ENCODE results near the gene SMAD2. TPM values are rescaled to one million over a fixed set of nuclear protein-coding genes. Genes with fewer than 3 reads are reported as not detected.

The SMAD2 gene
- total and polyA plus RNA-seq, 4 experiments from 2014 or later = 88.5 to 131 (median 109) TPM

DNA sequence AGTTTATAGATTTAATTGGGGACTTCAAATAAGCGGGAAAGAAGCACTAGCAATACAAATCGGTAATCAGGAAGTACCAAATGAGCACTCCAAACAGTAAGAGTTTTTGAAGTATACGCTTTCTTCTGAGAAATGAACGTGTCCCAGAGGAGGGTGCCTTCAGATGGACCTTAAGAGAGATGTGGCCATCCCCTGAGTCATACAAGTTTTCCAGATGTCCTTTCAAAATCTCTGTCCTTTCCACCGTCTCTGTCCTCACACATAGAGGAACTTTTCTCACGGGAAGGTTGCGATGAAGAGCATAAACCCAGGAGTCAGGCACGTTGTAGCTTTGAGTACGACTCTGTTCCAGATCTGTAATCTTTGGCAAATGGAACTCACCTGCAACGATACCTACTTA is 1.7 kb upstream of the SMAD2 start:
- H3K27me3 ChIP-seq (ENCODE audit: insufficient read depth, low read length) = no peaks in the 10 kb centered on the region
- H3K27ac ChIP-seq (ENCODE audit: low read depth, low read length) = peak overlapping the region; percentile 82
- H3K4me1 ChIP-seq (ENCODE audit: insufficient read depth, low read length) = peaks cover 38% of the 10 kb centered on the region
- no peaks in the 10 kb centered on the region for H3K9me3 Mint-ChIP-seq
- peak overlapping the region; percentile 78 to 94 (median 87) for H3K4me3 Mint-ChIP-seq
- peaks cover 0 to 5% of the 10 kb centered on the region in 2 donors for H3K36me3 Mint-ChIP-seq
- peaks cover 31 to 41% (median 33%) of the 10 kb centered on the region in 4 donors for H3K4me1 Mint-ChIP-seq
- ChIA-PET CTCF (ENCODE audit: partially characterized antibody) (no interaction called here), POLR2A (ENCODE audit: partially characterized antibody) (interaction anchor here (0.6 kb wide), 1 partner anchor 45 kb away, joined by 3 read pairs; no protein-coding TSS in a partner anchor)
- no peaks in the 10 kb centered on the region for H3K27me3 Mint-ChIP-seq
- peak overlapping the region; percentile 84 to 97 (median 93) for H3K27ac Mint-ChIP-seq
- DNase-seq = no peak
- no peaks in the 10 kb centered on the region for H3K9me3 ChIP-seq (ENCODE audit: control insufficient read depth in 1 of 2, low read length in 2 of 2)
- H3K36me3 ChIP-seq (ENCODE audit: insufficient read depth, low read length) = no peaks in the 10 kb centered on the region
- intact Hi-C loops (cut with micrococcal nuclease) = loop anchor here (5.0 to 10.0 kb wide), 3 partner anchors 777 to 1835 kb away; partner anchors contain the start of genes ATP5F1A, HDHD2, KATNAL2 and PIAS2
- no peak overlapping the region for H3K4me3 ChIP-seq (ENCODE audit: low read length in 2 of 2)

DNA sequence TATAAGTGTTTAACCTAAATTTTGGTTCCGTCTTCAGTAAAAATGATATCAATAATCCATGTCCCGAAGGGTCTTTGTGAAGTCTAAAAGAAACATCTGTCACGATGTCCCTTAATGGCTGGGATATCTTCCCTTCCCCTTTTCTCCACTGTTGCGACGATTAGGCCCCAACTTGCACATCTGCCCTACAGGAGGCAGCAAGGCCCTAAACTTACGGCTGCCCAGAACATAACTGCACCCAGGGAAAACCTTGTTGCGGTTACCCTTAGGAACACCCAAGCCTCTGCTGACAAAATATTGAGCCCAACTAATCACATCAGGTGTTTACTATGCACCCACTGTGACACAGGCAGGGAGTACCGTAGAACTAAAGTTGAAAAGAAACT is 1.3 kb upstream of the SMAD2 start:
- ChIA-PET POLR2A (ENCODE audit: partially characterized antibody) (interaction anchor here (0.6 kb wide), 1 partner anchor 45 kb away, joined by 3 read pairs; no protein-coding TSS in a partner anchor), CTCF (ENCODE audit: partially characterized antibody) (no interaction called here)
- Histone ChIP-seq H3K4me1 (ENCODE audit: insufficient read depth, low read length) (peaks cover 43% of the 10 kb centered on the region), H3K27ac (ENCODE audit: low read depth, low read length) (peak overlapping the region; percentile 82), H3K36me3 (ENCODE audit: insufficient read depth, low read length) (no peaks in the 10 kb centered on the region), H3K9me3 (ENCODE audit: control insufficient read depth in 1 of 2, low read length in 2 of 2) (no peaks in the 10 kb centered on the region), H3K4me3 (ENCODE audit: low read length in 2 of 2) (peak overlapping the region; percentile 26 to 70), H3K27me3 (ENCODE audit: insufficient read depth, low read length) (no peaks in the 10 kb centered on the region)
- Mint-ChIP-seq H3K27me3 (no peaks in the 10 kb centered on the region), H3K9me3 (no peaks in the 10 kb centered on the region), H3K4me3 (peak overlapping the region; percentile 78 to 94 (median 87)), H3K27ac (peak overlapping the region; percentile 84 to 97 (median 93)), H3K36me3 (peaks cover 0 to 5% of the 10 kb centered on the region in 2 donors), H3K4me1 (peaks cover 30 to 41% (median 35%) of the 10 kb centered on the region in 4 donors)
- intact Hi-C loops (cut with micrococcal nuclease) = loop anchor here (1.0 to 10.0 kb wide), 9 partner anchors 19 to 1834 kb away; partner anchors contain the start of genes ATP5F1A, HDHD2, KATNAL2 and PIAS2
- DNase-seq = peak in 4 of 5 donors; percentile 45 to 61 (median 52)

DNA sequence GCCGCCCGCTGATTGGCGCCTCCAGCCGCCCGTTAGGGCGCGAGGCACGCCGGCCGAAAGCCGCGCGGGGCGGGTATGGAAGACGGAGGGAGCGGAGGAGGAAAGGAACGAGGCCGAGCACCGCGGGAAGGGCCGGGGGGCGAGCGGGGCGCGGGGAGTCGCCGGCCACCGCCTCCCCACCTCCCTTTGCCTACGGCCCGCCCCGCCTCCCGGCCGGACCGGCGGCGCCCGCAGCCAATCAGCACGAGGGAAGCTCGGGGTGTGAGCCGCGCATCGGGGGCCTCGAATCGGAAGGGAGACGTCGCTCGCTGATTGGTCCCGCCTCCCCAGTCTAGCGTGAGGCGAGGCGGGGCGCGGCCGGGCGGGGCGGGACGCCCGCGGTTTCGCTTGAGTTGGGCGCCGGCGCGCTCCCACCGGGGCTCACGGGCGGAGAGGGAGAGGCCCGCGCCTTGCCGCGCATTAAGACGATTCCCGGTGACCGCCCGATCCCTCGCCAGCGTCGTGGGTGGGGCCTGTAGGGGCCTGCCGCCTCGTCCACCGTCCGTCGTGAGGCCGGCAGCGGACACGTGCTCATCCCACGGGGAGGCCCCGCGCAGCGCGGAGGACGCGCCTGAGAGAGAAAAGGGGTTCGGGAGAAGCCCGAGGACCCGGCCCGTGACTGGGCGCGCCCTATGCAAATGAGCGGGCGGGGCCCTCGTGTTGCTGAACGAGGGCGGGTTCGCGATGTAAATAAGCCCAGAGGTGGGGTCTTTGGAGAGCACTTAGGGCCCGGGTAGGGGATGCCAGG is 665 bp upstream of the SMAD2 start:
- ChIA-PET CTCF (ENCODE audit: partially characterized antibody) (interaction anchor here (0.9 kb wide), 1 partner anchor 32 kb away, joined by 3 read pairs; no protein-coding TSS in a partner anchor), POLR2A (ENCODE audit: partially characterized antibody) (interaction anchor here (0.6 to 2.3 kb wide), 13 partner anchors 8 to 904 kb away, joined by 3 to 23 read pairs (median 5); no protein-coding TSS in a partner anchor)
- H3K4me3 ChIP-seq (ENCODE audit: low read length in 2 of 2) = peak overlapping the region; percentile 26 to 70
- Mint-ChIP-seq H3K4me3 (peak overlapping the region; percentile 83 to 94 (median 87)), H3K9me3 (no peaks in the 10 kb centered on the region), H3K36me3 (peaks cover 0 to 5% of the 10 kb centered on the region in 2 donors), H3K4me1 (peaks cover 36 to 46% (median 41%) of the 10 kb centered on the region in 4 donors), H3K27ac (peak overlapping the region; percentile 87 to 97 (median 93)), H3K27me3 (no peaks in the 10 kb centered on the region)
- peak overlapping the region; percentile 82 for H3K27ac ChIP-seq (ENCODE audit: low read depth, low read length)
- no peaks in the 10 kb centered on the region for H3K36me3 ChIP-seq (ENCODE audit: insufficient read depth, low read length)
- no peaks in the 10 kb centered on the region for H3K9me3 ChIP-seq (ENCODE audit: control insufficient read depth in 1 of 2, low read length in 2 of 2)
- H3K4me1 ChIP-seq (ENCODE audit: insufficient read depth, low read length) = peaks cover 49% of the 10 kb centered on the region
- intact Hi-C loops (cut with micrococcal nuclease) = loop anchor here (1.0 to 10.0 kb wide), 10 partner anchors 18 to 1834 kb away; partner anchors contain the start of genes ATP5F1A, HDHD2, KATNAL2 and PIAS2
- H3K27me3 ChIP-seq (ENCODE audit: insufficient read depth, low read length) = no peaks in the 10 kb centered on the region
- DNase-seq = peak; percentile 94 to 97 (median 96)

DNA sequence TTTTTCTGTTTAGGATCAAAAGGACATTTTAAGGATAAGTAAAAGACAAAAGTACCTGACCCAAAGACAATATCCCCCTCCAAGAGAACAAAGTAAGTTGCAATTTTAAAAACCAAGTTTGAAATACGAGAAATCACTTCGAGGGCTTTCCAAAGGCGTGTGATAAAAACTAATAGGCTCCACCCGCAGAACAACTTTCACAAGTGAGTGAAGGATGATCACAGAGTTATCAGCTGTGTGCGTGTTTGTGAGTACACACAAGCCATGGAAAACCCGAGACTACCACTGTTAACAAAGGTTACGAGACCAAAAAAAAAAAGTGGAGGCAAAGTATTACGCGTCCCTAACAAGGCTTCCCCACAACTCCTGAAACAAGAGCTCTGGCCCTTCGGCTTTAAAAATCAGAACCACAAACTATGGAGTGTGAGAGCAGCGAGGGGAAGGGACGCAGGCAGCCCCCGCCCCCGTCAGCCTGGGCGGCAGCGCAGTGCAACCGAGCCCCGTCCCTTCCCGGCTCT is 719 bp downstream of the SMAD2 start:
- intact Hi-C loops (cut with micrococcal nuclease) = loop anchor here (1.0 to 10.0 kb wide), 9 partner anchors 17 to 1832 kb away; partner anchors contain the start of genes ATP5F1A, HDHD2, KATNAL2 and PIAS2
- Mint-ChIP-seq H3K4me1 (peaks cover 50 to 60% (median 54%) of the 10 kb centered on the region in 4 donors), H3K27ac (peak overlapping the region; percentile 90 to 97 (median 92)), H3K4me3 (peak overlapping the region; percentile 87 to 96 (median 94)), H3K9me3 (no peaks in the 10 kb centered on the region), H3K27me3 (no peaks in the 10 kb centered on the region), H3K36me3 (peaks cover 0 to 5% of the 10 kb centered on the region in 2 donors)
- Histone ChIP-seq H3K9me3 (ENCODE audit: control insufficient read depth in 1 of 2, low read length in 2 of 2) (no peaks in the 10 kb centered on the region), H3K36me3 (ENCODE audit: insufficient read depth, low read length) (no peaks in the 10 kb centered on the region), H3K27ac (ENCODE audit: low read depth, low read length) (peak overlapping the region; percentile 67), H3K4me3 (ENCODE audit: low read length in 2 of 2) (peak overlapping the region; percentile 45 to 87), H3K27me3 (ENCODE audit: insufficient read depth, low read length) (no peaks in the 10 kb centered on the region), H3K4me1 (ENCODE audit: insufficient read depth, low read length) (peaks cover 63% of the 10 kb centered on the region)
- ChIA-PET CTCF (ENCODE audit: partially characterized antibody) (no interaction called here), POLR2A (ENCODE audit: partially characterized antibody) (interaction anchor here (1.0 to 2.3 kb wide), 8 partner anchors 9 to 36 kb away, joined by 3 to 23 read pairs (median 8); no protein-coding TSS in a partner anchor)
- DNase-seq = no peak

DNA sequence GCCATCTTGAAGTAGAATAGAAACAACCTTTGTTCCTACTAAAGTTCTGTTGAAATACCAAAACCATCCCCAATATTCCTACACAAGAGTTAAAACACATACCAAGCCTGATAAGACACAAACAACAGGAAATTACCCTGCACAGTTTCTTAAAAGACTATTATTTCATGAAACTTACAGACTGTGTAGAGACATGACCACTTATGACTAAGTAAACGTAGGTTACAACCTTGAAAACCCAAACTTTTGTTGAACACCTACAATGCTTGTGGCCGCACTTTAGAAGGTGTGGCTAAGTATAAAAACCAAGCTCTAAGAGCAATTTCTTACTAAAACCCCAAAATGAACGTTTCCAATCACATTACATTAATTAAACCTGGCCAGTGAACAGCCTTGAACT is 2.0 kb downstream of the SMAD2 start:
- CTCF ChIA-PET (ENCODE audit: partially characterized antibody) = interaction anchor here (1.8 kb wide), 1 partner anchor 27 kb away, joined by 5 read pairs; no protein-coding TSS in a partner anchor

DNA sequence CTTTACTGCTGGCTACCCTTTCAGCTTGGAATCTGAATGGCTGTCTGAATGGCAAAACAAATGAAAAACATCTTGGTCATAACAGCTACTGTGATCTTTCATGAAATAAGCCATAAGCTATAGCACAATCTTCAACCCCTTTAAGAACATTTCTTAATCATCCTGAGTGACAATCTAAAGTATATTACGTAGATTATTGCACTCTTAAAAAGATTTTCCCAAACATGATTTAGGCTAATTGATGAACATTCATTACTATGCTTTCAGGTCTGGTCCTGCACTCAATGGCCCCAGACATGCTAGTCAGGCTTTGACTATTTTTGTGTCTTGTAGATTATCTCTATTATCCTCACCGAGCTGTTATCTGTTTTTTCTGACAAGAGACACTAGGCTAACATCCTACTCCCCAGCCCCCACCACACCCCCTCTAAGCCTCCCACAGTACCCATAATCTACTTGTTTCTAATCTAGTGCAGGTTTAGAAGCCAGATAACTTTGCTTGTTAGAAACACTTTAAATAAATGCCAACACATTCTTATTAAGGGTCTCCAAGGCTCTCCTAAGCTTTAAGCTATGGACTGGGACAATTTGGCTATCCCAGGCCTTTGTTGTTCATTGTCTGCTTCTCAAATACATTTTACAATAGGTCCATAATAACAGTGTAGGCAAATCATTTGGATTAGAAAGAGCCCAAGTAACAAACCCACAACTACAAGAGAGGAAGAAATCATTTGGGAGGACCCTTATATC is 4.2 kb downstream of the SMAD2 start:
- ChIA-PET POLR2A (ENCODE audit: partially characterized antibody) (interaction anchor here (0.8 kb wide), 1 partner anchor 25 kb away, joined by 3 read pairs; no protein-coding TSS in a partner anchor), CTCF (ENCODE audit: partially characterized antibody) (interaction anchor here (1.0 to 1.1 kb wide), 2 partner anchors 11 to 82 kb away, joined by 3 read pairs; no protein-coding TSS in a partner anchor)
- Mint-ChIP-seq H3K36me3 (peaks cover 0 to 5% of the 10 kb centered on the region in 2 donors), H3K4me1 (peaks cover 52 to 78% (median 64%) of the 10 kb centered on the region in 4 donors), H3K9me3 (no peaks in the 10 kb centered on the region), H3K27ac (peak overlapping the region in 6 of 7 donors; percentile 9 to 53 (median 36)), H3K27me3 (no peaks in the 10 kb centered on the region), H3K4me3 (peak overlapping the region in 3 of 8 donors; percentile 3 to 51 (median 32))
- intact Hi-C loops (cut with micrococcal nuclease) = no loop called here
- H3K36me3 ChIP-seq (ENCODE audit: insufficient read depth, low read length) = no peaks in the 10 kb centered on the region
- no peaks in the 10 kb centered on the region for H3K9me3 ChIP-seq (ENCODE audit: control insufficient read depth in 1 of 2, low read length in 2 of 2)
- H3K27me3 ChIP-seq (ENCODE audit: insufficient read depth, low read length) = no peaks in the 10 kb centered on the region
- no peak overlapping the region for H3K4me3 ChIP-seq (ENCODE audit: low read length in 2 of 2)
- no peak overlapping the region for H3K27ac ChIP-seq (ENCODE audit: low read depth, low read length)
- peaks cover 74% of the 10 kb centered on the region for H3K4me1 ChIP-seq (ENCODE audit: insufficient read depth, low read length)
- no peak for DNase-seq

More for the DNA sequence above, 2.0 kb downstream of the SMAD2 start:
- Mint-ChIP-seq H3K4me1 (peaks cover 50 to 66% (median 58%) of the 10 kb centered on the region in 4 donors), H3K27ac (peak overlapping the region; percentile 26 to 92 (median 58)), H3K27me3 (no peaks in the 10 kb centered on the region), H3K4me3 (peak overlapping the region; percentile 53 to 96 (median 83)), H3K9me3 (no peaks in the 10 kb centered on the region), H3K36me3 (peaks cover 0 to 5% of the 10 kb centered on the region in 2 donors)
- POLR2A ChIA-PET (ENCODE audit: partially characterized antibody) = no interaction called here
- no peak overlapping the region for H3K4me3 ChIP-seq (ENCODE audit: low read length in 2 of 2)
- peaks cover 67% of the 10 kb centered on the region for H3K4me1 ChIP-seq (ENCODE audit: insufficient read depth, low read length)
- peak in 2 of 5 donors; percentile 14 to 51 for DNase-seq
- H3K9me3 ChIP-seq (ENCODE audit: control insufficient read depth in 1 of 2, low read length in 2 of 2) = no peaks in the 10 kb centered on the region
- intact Hi-C loops (cut with micrococcal nuclease) = loop anchor here (1.0 kb wide), 1 partner anchor 10 kb away; no protein-coding TSS in a partner anchor
- no peaks in the 10 kb centered on the region for H3K27me3 ChIP-seq (ENCODE audit: insufficient read depth, low read length)
- no peak overlapping the region for H3K27ac ChIP-seq (ENCODE audit: low read depth, low read length)
- H3K36me3 ChIP-seq (ENCODE audit: insufficient read depth, low read length) = no peaks in the 10 kb centered on the region
